ENCODE data around the gene VAV3. TPM values are rescaled to one million over a fixed set of nuclear protein-coding genes. Genes with fewer than 3 reads are reported as not detected.

The VAV3 gene
- total and polyA plus RNA-seq, 9 donors, result 3.1 to 5.5 (median 4.1) TPM

- no peak overlapping the region for H3K4me3 ChIP-seq (ENCODE audit: low read length)
- no CpG with 5 or more reads among the region's 7 CpGs for WGBS (ENCODE audit: insufficient coverage)
- no peaks in the 10 kb centered on the region for H3K9me3 ChIP-seq (replicated peaks; ENCODE audit: control insufficient read depth, low read depth, low read length)
- H3K27me3 ChIP-seq (ENCODE audit: control insufficient read depth, insufficient read depth, low read length), result no peaks in the 10 kb centered on the region
- H3K27ac ChIP-seq (ENCODE audit: low read length), result no peak overlapping the region
- no peaks in the 10 kb centered on the region for H3K36me3 ChIP-seq (ENCODE audit: control insufficient read depth, insufficient read depth, low read length)
- DNase-seq, result no peak
- H3K4me1 ChIP-seq (ENCODE audit: control insufficient read depth, insufficient read depth, low read length), result no peaks in the 10 kb centered on the region
Measured at GRCh38 chr1:107640207-107640606, 324.8 kb downstream of the VAV3 start.

- Histone ChIP-seq H3K27me3 (ENCODE audit: control insufficient read depth, insufficient read depth, low read length) (no peaks in the 10 kb centered on the region), H3K4me3 (ENCODE audit: low read length) (no peak overlapping the region), H3K4me1 (ENCODE audit: control insufficient read depth, insufficient read depth, low read length) (no peaks in the 10 kb centered on the region), H3K27ac (ENCODE audit: low read length) (no peak overlapping the region), H3K9me3 (replicated peaks; ENCODE audit: control insufficient read depth, low read depth, low read length) (no peaks in the 10 kb centered on the region), H3K36me3 (ENCODE audit: control insufficient read depth, insufficient read depth, low read length) (no peaks in the 10 kb centered on the region)
- 88% methylated on average over 2 of the region's 6 CpGs for WGBS (ENCODE audit: insufficient coverage)
- DNase-seq, result no peak
Measured at GRCh38 chr1:107637101-107637500, 327.9 kb downstream of the VAV3 start.

- no CpG with 5 or more reads among the region's 5 CpGs for WGBS (ENCODE audit: insufficient coverage)
Measured at GRCh38 chr1:107633596-107633995, 331.4 kb downstream of the VAV3 start.

GRCh38 chr1:107626073-107626796, 338.7 kb downstream of the VAV3 start:
- Histone ChIP-seq H3K9me3 (replicated peaks; ENCODE audit: control insufficient read depth, low read depth, low read length) (no peaks in the 10 kb centered on the region), H3K4me3 (ENCODE audit: low read length) (no peak overlapping the region), H3K4me1 (ENCODE audit: control insufficient read depth, insufficient read depth, low read length) (no peaks in the 10 kb centered on the region), H3K36me3 (ENCODE audit: control insufficient read depth, insufficient read depth, low read length) (no peaks in the 10 kb centered on the region), H3K27ac (ENCODE audit: low read length) (no peak overlapping the region), H3K27me3 (ENCODE audit: control insufficient read depth, insufficient read depth, low read length) (no peaks in the 10 kb centered on the region)
- no CpG with 5 or more reads among the region's 2 CpGs for WGBS (ENCODE audit: insufficient coverage)
- peak; percentile 3 for DNase-seq

More at GRCh38 chr1:107633596-107633995, 331.4 kb downstream of the VAV3 start:
- H3K27ac ChIP-seq (ENCODE audit: low read length), result no peak overlapping the region
- DNase-seq, result no peak
- H3K4me3 ChIP-seq (ENCODE audit: low read length), result no peak overlapping the region
- H3K36me3 ChIP-seq (ENCODE audit: control insufficient read depth, insufficient read depth, low read length), result no peaks in the 10 kb centered on the region
- no peaks in the 10 kb centered on the region for H3K9me3 ChIP-seq (replicated peaks; ENCODE audit: control insufficient read depth, low read depth, low read length)
- H3K4me1 ChIP-seq (ENCODE audit: control insufficient read depth, insufficient read depth, low read length), result no peaks in the 10 kb centered on the region
- H3K27me3 ChIP-seq (ENCODE audit: control insufficient read depth, insufficient read depth, low read length), result no peaks in the 10 kb centered on the region

- WGBS (ENCODE audit: insufficient coverage), result no CpG with 5 or more reads among the region's 4 CpGs
- Histone ChIP-seq H3K4me1 (ENCODE audit: control insufficient read depth, insufficient read depth, low read length) (no peaks in the 10 kb centered on the region), H3K27me3 (ENCODE audit: control insufficient read depth, insufficient read depth, low read length) (no peaks in the 10 kb centered on the region)
Measured at GRCh38 chr1:107625405-107626029, 339.5 kb downstream of the VAV3 start.

GRCh38 chr1:107623431-107623830, 341.5 kb downstream of the VAV3 start:
- Histone ChIP-seq H3K27ac (ENCODE audit: low read length) (no peak overlapping the region), H3K4me1 (ENCODE audit: control insufficient read depth, insufficient read depth, low read length) (no peaks in the 10 kb centered on the region), H3K27me3 (ENCODE audit: control insufficient read depth, insufficient read depth, low read length) (no peaks in the 10 kb centered on the region), H3K4me3 (ENCODE audit: low read length) (no peak overlapping the region), H3K36me3 (ENCODE audit: control insufficient read depth, insufficient read depth, low read length) (no peaks in the 10 kb centered on the region), H3K9me3 (replicated peaks; ENCODE audit: control insufficient read depth, low read depth, low read length) (no peaks in the 10 kb centered on the region)
- DNase-seq, result no peak
- WGBS (ENCODE audit: insufficient coverage), result no CpG with 5 or more reads among the region's 2 CpGs

More at GRCh38 chr1:107625405-107626029, 339.5 kb downstream of the VAV3 start:
- H3K4me3 ChIP-seq (ENCODE audit: low read length), result no peak overlapping the region
- DNase-seq, result no peak
- no peaks in the 10 kb centered on the region for H3K36me3 ChIP-seq (ENCODE audit: control insufficient read depth, insufficient read depth, low read length)
- no peak overlapping the region for H3K27ac ChIP-seq (ENCODE audit: low read length)
- H3K9me3 ChIP-seq (replicated peaks; ENCODE audit: control insufficient read depth, low read depth, low read length), result no peaks in the 10 kb centered on the region

GRCh38 chr1:107622966-107623365, 342.0 kb downstream of the VAV3 start:
- no peaks in the 10 kb centered on the region for H3K27me3 ChIP-seq (ENCODE audit: control insufficient read depth, insufficient read depth, low read length)
- H3K4me1 ChIP-seq (ENCODE audit: control insufficient read depth, insufficient read depth, low read length), result no peaks in the 10 kb centered on the region
- peak; percentile 52 for DNase-seq
- H3K9me3 ChIP-seq (replicated peaks; ENCODE audit: control insufficient read depth, low read depth, low read length), result no peaks in the 10 kb centered on the region
- H3K4me3 ChIP-seq (ENCODE audit: low read length), result no peak overlapping the region
- WGBS (ENCODE audit: insufficient coverage), result no CpG with 5 or more reads among the region's 1 CpG
- H3K27ac ChIP-seq (ENCODE audit: low read length), result no peak overlapping the region
- no peaks in the 10 kb centered on the region for H3K36me3 ChIP-seq (ENCODE audit: control insufficient read depth, insufficient read depth, low read length)

- no CpG with 5 or more reads among the region's 4 CpGs for WGBS (ENCODE audit: insufficient coverage)
- DNase-seq, result peak; percentile 25
Measured at GRCh38 chr1:107622535-107622934, 342.4 kb downstream of the VAV3 start.

GRCh38 chr1:107620753-107621152, 344.2 kb downstream of the VAV3 start:
- no CpG with 5 or more reads among the region's 1 CpG for whole genome bisulfite sequencing (ENCODE audit: insufficient coverage)
- Histone ChIP-seq H3K27ac (ENCODE audit: low read length) (no peak overlapping the region), H3K4me1 (ENCODE audit: control insufficient read depth, insufficient read depth, low read length) (no peaks in the 10 kb centered on the region), H3K36me3 (ENCODE audit: control insufficient read depth, insufficient read depth, low read length) (no peaks in the 10 kb centered on the region), H3K9me3 (replicated peaks; ENCODE audit: control insufficient read depth, low read depth, low read length) (no peaks in the 10 kb centered on the region), H3K27me3 (ENCODE audit: control insufficient read depth, insufficient read depth, low read length) (no peaks in the 10 kb centered on the region), H3K4me3 (ENCODE audit: low read length) (no peak overlapping the region)
- DNase-seq, result no peak

More at GRCh38 chr1:107622535-107622934, 342.4 kb downstream of the VAV3 start:
- Histone ChIP-seq H3K27me3 (ENCODE audit: control insufficient read depth, insufficient read depth, low read length) (no peaks in the 10 kb centered on the region), H3K4me3 (ENCODE audit: low read length) (no peak overlapping the region), H3K36me3 (ENCODE audit: control insufficient read depth, insufficient read depth, low read length) (no peaks in the 10 kb centered on the region), H3K4me1 (ENCODE audit: control insufficient read depth, insufficient read depth, low read length) (no peaks in the 10 kb centered on the region), H3K9me3 (replicated peaks; ENCODE audit: control insufficient read depth, low read depth, low read length) (no peaks in the 10 kb centered on the region), H3K27ac (ENCODE audit: low read length) (no peak overlapping the region)

- Histone ChIP-seq H3K27me3 (ENCODE audit: control insufficient read depth, insufficient read depth, low read length) (no peaks in the 10 kb centered on the region), H3K9me3 (replicated peaks; ENCODE audit: control insufficient read depth, low read depth, low read length) (no peaks in the 10 kb centered on the region), H3K27ac (ENCODE audit: low read length) (no peak overlapping the region), H3K36me3 (ENCODE audit: control insufficient read depth, insufficient read depth, low read length) (no peaks in the 10 kb centered on the region), H3K4me3 (ENCODE audit: low read length) (no peak overlapping the region), H3K4me1 (ENCODE audit: control insufficient read depth, insufficient read depth, low read length) (no peaks in the 10 kb centered on the region)
- no peak for DNase-seq
Measured at GRCh38 chr1:107618539-107618938, 346.4 kb downstream of the VAV3 start.
